ENCODE measurements around the gene PHACTR3. TPM values are rescaled to one million over a fixed set of nuclear protein-coding genes. Genes with fewer than 3 reads are reported as not detected.

The PHACTR3 gene
- total and polyA plus RNA-seq, 2 experiments from 2014 or later: 0.45 to 0.61 TPM

DNA sequence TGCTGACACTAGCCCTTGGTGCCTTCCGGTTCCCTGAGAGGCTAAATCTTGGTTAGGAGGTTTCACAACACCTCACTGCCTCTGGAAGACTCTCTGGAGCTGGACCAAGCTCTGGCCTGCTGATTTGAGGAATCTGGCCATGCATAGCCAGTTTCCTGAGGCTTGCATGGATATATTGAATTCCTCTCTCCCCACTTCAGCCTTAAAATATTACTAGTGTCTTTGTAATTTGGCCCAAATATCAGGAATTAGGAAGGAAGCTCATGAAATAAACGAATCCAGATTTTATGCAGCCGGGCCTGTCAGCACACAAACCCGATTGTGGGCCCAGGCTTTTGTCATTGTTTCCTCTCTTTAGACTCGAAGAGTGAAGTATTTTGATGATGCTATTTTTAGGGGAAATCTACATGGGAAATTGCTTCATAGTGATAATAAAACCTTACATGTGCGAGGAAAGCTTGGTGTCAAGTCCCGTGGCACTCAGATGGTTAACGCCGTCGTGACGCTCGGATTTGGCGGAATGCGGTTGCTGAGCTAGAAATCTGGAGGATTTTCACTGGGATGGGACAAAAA lies 144.4 kb downstream of the PHACTR3 start (continued):
- TF ChIP-seq, protein P1, sequence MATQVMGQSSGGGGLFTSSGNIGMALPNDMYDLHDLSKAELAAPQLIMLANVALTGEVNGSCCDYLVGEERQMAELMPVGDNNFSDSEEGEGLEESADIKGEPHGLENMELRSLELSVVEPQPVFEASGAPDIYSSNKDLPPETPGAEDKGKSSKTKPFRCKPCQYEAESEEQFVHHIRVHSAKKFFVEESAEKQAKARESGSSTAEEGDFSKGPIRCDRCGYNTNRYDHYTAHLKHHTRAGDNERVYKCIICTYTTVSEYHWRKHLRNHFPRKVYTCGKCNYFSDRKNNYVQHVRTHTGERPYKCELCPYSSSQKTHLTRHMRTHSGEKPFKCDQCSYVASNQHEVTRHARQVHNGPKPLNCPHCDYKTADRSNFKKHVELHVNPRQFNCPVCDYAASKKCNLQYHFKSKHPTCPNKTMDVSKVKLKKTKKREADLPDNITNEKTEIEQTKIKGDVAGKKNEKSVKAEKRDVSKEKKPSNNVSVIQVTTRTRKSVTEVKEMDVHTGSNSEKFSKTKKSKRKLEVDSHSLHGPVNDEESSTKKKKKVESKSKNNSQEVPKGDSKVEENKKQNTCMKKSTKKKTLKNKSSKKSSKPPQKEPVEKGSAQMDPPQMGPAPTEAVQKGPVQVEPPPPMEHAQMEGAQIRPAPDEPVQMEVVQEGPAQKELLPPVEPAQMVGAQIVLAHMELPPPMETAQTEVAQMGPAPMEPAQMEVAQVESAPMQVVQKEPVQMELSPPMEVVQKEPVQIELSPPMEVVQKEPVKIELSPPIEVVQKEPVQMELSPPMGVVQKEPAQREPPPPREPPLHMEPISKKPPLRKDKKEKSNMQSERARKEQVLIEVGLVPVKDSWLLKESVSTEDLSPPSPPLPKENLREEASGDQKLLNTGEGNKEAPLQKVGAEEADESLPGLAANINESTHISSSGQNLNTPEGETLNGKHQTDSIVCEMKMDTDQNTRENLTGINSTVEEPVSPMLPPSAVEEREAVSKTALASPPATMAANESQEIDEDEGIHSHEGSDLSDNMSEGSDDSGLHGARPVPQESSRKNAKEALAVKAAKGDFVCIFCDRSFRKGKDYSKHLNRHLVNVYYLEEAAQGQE (IDR thresholded peaks at IDR 0.05; ENCODE audit: unreplicated experiment): no peak
- TF ChIP-seq EZH2 (IDR thresholded peaks at IDR 0.05; ENCODE audit: low read depth, unreplicated experiment) (no peak), ZNF114 (CRISPR knock-in tag; IDR thresholded peaks at IDR 0.05) (no peak), EZH2phosphoT487 (IDR thresholded peaks at IDR 0.05; ENCODE audit: unreplicated experiment) (no peak), ZNF331 (CRISPR knock-in tag; IDR thresholded peaks at IDR 0.05; ENCODE audit: low read depth) (no peak), STAT1 (IDR thresholded peaks at IDR 0.05; ENCODE audit: unreplicated experiment) (no peak)
- TF ChIP-seq, protein P2, sequence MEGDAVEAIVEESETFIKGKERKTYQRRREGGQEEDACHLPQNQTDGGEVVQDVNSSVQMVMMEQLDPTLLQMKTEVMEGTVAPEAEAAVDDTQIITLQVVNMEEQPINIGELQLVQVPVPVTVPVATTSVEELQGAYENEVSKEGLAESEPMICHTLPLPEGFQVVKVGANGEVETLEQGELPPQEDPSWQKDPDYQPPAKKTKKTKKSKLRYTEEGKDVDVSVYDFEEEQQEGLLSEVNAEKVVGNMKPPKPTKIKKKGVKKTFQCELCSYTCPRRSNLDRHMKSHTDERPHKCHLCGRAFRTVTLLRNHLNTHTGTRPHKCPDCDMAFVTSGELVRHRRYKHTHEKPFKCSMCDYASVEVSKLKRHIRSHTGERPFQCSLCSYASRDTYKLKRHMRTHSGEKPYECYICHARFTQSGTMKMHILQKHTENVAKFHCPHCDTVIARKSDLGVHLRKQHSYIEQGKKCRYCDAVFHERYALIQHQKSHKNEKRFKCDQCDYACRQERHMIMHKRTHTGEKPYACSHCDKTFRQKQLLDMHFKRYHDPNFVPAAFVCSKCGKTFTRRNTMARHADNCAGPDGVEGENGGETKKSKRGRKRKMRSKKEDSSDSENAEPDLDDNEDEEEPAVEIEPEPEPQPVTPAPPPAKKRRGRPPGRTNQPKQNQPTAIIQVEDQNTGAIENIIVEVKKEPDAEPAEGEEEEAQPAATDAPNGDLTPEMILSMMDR (conservative IDR thresholded peaks at IDR 0.05; ENCODE audit: low read depth in 2 of 2): no peak

DNA sequence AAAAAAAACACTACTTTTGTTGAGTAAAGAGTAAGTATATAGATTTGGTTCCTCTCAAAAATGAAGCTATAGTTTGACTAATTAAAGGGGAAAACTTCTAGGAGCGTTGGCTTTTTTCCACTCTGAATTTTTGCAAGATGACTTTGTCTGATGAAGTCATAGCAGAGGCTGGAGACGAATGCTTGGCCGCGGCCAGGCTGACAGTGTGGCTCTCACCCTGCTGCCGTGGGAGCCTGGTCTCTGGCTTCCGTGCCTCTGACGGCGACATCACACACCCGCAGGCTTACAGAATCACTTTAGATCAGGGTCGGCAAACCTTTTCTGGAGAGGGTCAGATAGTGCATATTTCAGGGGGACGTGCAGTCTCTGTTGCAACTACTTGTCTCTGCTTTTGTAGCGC lies 145.0 kb downstream of the PHACTR3 start:
- H3K4me2 ChIP-seq: no peak overlapping the region
- Mint-ChIP-seq H3K27ac (no peak overlapping the region), H3K9me3 (no peaks in the 10 kb centered on the region; the same call in 2 of the 3 replicates), H3K27me3 (ENCODE audit: insufficient read depth, low read depth, poor library complexity) (peaks cover 17% of the 10 kb centered on the region), H3K36me3 (ENCODE audit: low read depth) (no peaks in the 10 kb centered on the region), H3K4me3 (no peak overlapping the region), H3K4me1 (peaks cover 2% of the 10 kb centered on the region; the same call in 1 of the 3 replicates)
- no peaks in the 10 kb centered on the region for H4K20me1 ChIP-seq (replicated peaks; ENCODE audit: insufficient read depth)
- no peaks in the 10 kb centered on the region for H3K4me1 ChIP-seq (ENCODE audit: insufficient read depth)
- no peak overlapping the region for H3K27ac ChIP-seq (ENCODE audit: low read depth)
- H3K27me3 ChIP-seq (ENCODE audit: insufficient read depth): peaks cover 16% of the 10 kb centered on the region; the same call in 1 of the 2 replicates
- H3F3A ChIP-seq (replicated peaks; ENCODE audit: low read depth): no peaks in the 10 kb centered on the region
- no peaks in the 10 kb centered on the region for H3K36me3 ChIP-seq (ENCODE audit: insufficient read depth)
- no peak for ATAC-seq
- no peak for DNase-seq (ENCODE audit: low spot score)
- TF ChIP-seq STAT1 (IDR thresholded peaks at IDR 0.05; ENCODE audit: unreplicated experiment) (no peak), NANOG (IDR thresholded peaks at IDR 0.05; ENCODE audit: borderline replicate concordance) (no peak), POLR2AphosphoS5 (IDR thresholded peaks at IDR 0.05; ENCODE audit: low read depth) (no peak)
- TF ChIP-seq, protein P3, sequence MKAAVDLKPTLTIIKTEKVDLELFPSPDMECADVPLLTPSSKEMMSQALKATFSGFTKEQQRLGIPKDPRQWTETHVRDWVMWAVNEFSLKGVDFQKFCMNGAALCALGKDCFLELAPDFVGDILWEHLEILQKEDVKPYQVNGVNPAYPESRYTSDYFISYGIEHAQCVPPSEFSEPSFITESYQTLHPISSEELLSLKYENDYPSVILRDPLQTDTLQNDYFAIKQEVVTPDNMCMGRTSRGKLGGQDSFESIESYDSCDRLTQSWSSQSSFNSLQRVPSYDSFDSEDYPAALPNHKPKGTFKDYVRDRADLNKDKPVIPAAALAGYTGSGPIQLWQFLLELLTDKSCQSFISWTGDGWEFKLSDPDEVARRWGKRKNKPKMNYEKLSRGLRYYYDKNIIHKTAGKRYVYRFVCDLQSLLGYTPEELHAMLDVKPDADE (IDR thresholded peaks at IDR 0.05): no peak
- H2AFZ ChIP-seq: no peak overlapping the region
- H3K4me3 ChIP-seq: no peak overlapping the region
- H3K79me2 ChIP-seq (replicated peaks; ENCODE audit: insufficient read depth): no peaks in the 10 kb centered on the region
- no peaks in the 10 kb centered on the region for H3K9me2 ChIP-seq (ENCODE audit: insufficient read depth)
